ENCODE data around the gene PDK4.

Gene PDK4

GRCh38 chr7:95544171-95544570 is 52.1 kb downstream of the PDK4 start:
- TF ChIP-seq CTCF (IDR thresholded peaks at IDR 0.05; ENCODE audit: low read depth, low read length, missing control alignments), result no peak
- no peak overlapping the region for H3K4me3 ChIP-seq (replicated peaks; ENCODE audit: low read depth, low read length)
- no peak for DNase-seq (ENCODE audit: extremely low read depth, low read depth)

DNA sequence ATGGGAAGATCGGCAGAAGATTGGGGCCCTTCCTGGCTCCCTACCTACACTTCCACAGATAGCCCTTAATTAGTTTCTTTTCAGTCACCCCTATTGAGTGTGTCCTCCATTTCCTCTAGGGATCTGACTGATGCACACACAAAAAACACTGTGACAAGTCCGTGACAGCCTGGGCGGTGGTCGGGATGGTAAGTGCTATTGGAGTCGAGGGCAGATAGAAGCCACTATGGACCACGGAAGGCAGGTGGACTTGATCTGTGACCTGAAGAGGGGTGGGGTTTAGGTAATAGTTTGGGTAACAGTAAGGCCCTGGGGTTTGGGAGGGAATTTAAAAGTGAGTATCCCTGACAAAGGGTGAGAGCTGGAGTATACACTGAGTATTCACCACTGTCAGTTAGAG is 53.0 kb downstream of the PDK4 start:
- no peak for TF ChIP-seq CTCF (IDR thresholded peaks at IDR 0.05; ENCODE audit: low read depth, low read length, missing control alignments)
- no peak for DNase-seq (ENCODE audit: extremely low read depth, low read depth)
- H3K4me3 ChIP-seq (replicated peaks; ENCODE audit: low read depth, low read length), result no peak overlapping the region

- no peak for DNase-seq (ENCODE audit: extremely low read depth, low read depth)
- H3K4me3 ChIP-seq (replicated peaks; ENCODE audit: low read depth, low read length), result no peak overlapping the region
- TF ChIP-seq CTCF (IDR thresholded peaks at IDR 0.05; ENCODE audit: low read depth, low read length, missing control alignments), result no peak
Observed at GRCh38 chr7:95540366-95540765, 56.0 kb downstream of the PDK4 start.

DNA sequence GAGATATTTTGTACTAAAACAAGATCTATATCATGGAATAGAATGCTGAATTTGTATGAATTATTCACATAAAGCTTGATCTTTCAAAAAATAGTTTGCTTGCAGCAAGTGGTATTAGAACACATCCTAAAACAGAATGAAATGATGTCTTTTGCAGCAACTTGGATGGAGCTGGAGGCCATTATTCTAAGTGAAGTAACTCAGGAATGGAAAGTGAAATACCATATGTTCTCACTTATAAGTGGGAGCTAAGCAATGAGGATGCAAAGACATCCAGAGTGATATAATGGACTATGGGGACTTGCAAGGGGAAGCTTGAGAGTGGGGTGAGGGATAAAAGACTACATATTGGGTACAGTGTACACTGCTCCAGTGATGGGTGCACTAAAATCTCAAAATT is 56.9 kb downstream of the PDK4 start:
- DNase-seq (ENCODE audit: extremely low read depth, low read depth), result no peak
- TF ChIP-seq CTCF (IDR thresholded peaks at IDR 0.05; ENCODE audit: low read depth, low read length, missing control alignments), result no peak
- H3K4me3 ChIP-seq (replicated peaks; ENCODE audit: low read depth, low read length), result no peak overlapping the region

GRCh38 chr7:95537468-95537867 is 58.8 kb downstream of the PDK4 start:
- no peak overlapping the region for H3K4me3 ChIP-seq (replicated peaks; ENCODE audit: low read depth, low read length)
- no peak for TF ChIP-seq CTCF (IDR thresholded peaks at IDR 0.05; ENCODE audit: low read depth, low read length, missing control alignments)
- no peak for DNase-seq (ENCODE audit: extremely low read depth, low read depth)

GRCh38 chr7:95536656-95537311 is 59.5 kb downstream of the PDK4 start:
- H3K4me3 ChIP-seq (replicated peaks; ENCODE audit: low read depth, low read length), result no peak overlapping the region
- DNase-seq (ENCODE audit: extremely low read depth, low read depth), result no peak
- no peak for TF ChIP-seq CTCF (IDR thresholded peaks at IDR 0.05; ENCODE audit: low read depth, low read length, missing control alignments)

GRCh38 chr7:95535662-95536061 is 60.7 kb downstream of the PDK4 start:
- no peak for DNase-seq (ENCODE audit: extremely low read depth, low read depth)
- H3K4me3 ChIP-seq (replicated peaks; ENCODE audit: low read depth, low read length), result no peak overlapping the region
- no peak for TF ChIP-seq CTCF (IDR thresholded peaks at IDR 0.05; ENCODE audit: low read depth, low read length, missing control alignments)

All from HFF-Myc (cell line).